Left lung (tissue), 10 donors: Measurements from ENCODE around the gene MAP3K5. TPM values are rescaled to one million over a fixed set of nuclear protein-coding genes. Genes with fewer than 3 reads are reported as not detected.
A peak's percentile ranks its signal among the peaks of the same experiment; 100 is the strongest.

Experiments used
- ATAC-seq: fragments of 200-7000 bp; cut with Tn5 transposase; one replicate; pipeline ENCODE4 v1.9.1; 2020; ENCODE audit warnings: moderate library complexity
- DNase-seq, 4 donors: peaks; one replicate each; pipeline ENCODE4 v3.0.0-alpha.2; 2013 to 2020
- H3K27ac ChIP-seq, 2 donors: fragments of 200-600 bp; sonication (generic) in 1 of 2; one replicate each; pipeline versions ENCODE4 v1.5.0 to v1.8.0; 2020 to 2021
- H3K27me3 ChIP-seq, 2 donors: fragments of 200-600 bp; sonication (generic) in 1 of 2; one replicate each; pipeline versions ENCODE4 v1.5.0 to v1.8.0; 2020 to 2021
- H3K36me3 ChIP-seq, 2 donors: fragments of 200-600 bp; sonication (generic) in 1 of 2; one replicate each; pipeline versions ENCODE4 v1.5.0 to v1.8.0; 2020 to 2021
- H3K4me1 ChIP-seq, 2 donors: fragments of 200-600 bp; one replicate each; pipeline ENCODE4 v1.8.0; 2021
- H3K4me3 ChIP-seq, 2 donors: fragments of 200-600 bp; sonication (generic) in 1 of 2; one replicate each; pipeline versions ENCODE4 v1.5.0 to v1.8.0; 2020 to 2021; ENCODE audit warnings: mild to moderate bottlenecking in 1 of 2
- H3K9me3 ChIP-seq, 2 donors: fragments of 200-600 bp; sonication (generic) in 1 of 2; one replicate each; pipeline versions ENCODE4 v1.5.0 to v1.8.0; 2020 to 2021
- intact Hi-C, 2 donors: fragments of 100-400 bp; cut with DNase I; formaldehyde crosslinking; loops; one replicate each; pipeline versions ENCODE4 v1.11.2 to v1.14.2; 2022
- polyA plus RNA-seq, 6 donors: library from polyadenylated mRNA; unstranded; fragments of 120-200 nt; gene quantifications; one replicate each; pipeline ENCODE4 v1.2.1, GENCODE V29; 2013; ENCODE audit not compliant: insufficient read length in 6 of 6
- total RNA-seq, 2 donors: library from RNA; stranded (reverse); fragmentation: NEBNext Ultra II Directional; extraction: Animal tissue kit (Norgen Biotek cat#: 25700); gene quantifications; one replicate each; pipeline ENCODE4 v1.2.1, GENCODE V29; 2021
- TF ChIP-seq, protein P1 (sequence below), 2 donors: fragments of 200-600 bp; sonication (generic) in 1 of 2; IDR thresholded peaks; one replicate each; pipeline versions ENCODE4 v1.5.0 to v1.8.0; 2021; ENCODE audit warnings: antibody characterized with exemption in 2 of 2
- donor health status: DM: no; HTN: yes; CAD: no.
- donor health status: DM: no; HTN: no; CAD: no.

Gene MAP3K5
- total and polyA plus RNA-seq, 8 donors, result 6.3 to 27.7 (median 7.2) TPM

DNA sequence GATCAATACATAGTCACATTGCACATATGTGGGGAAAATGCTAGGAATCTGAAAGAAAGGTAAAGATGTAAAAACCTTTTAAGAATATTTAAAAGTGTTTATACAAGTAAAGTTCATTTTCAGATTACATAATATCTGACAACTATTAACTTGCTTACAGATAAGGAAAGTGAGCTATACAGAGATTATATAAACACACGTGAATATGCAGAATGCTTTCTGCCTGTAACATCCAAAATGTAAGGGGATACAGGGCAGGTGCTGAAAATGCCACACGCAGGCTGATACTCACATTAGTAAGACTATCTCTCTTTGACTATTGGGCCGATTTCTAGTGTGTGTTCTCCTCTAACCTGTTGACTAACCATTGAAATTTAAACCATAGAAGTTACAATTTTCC, 224.1 kb downstream of the MAP3K5 start:
- no peaks in the 10 kb centered on the region for H3K27me3 ChIP-seq
- ATAC-seq, result no peak
- peaks cover 3 to 48% of the 10 kb centered on the region in 2 donors for H3K36me3 ChIP-seq
- no peak for DNase-seq
- H3K27ac ChIP-seq, result no peak overlapping the region
- intact Hi-C loops, result no loop called here
- H3K4me1 ChIP-seq, result peaks cover 0 to 3% of the 10 kb centered on the region in 2 donors
- H3K9me3 ChIP-seq, result peaks cover 0 to 10% of the 10 kb centered on the region in 2 donors
- TF ChIP-seq, protein P1, sequence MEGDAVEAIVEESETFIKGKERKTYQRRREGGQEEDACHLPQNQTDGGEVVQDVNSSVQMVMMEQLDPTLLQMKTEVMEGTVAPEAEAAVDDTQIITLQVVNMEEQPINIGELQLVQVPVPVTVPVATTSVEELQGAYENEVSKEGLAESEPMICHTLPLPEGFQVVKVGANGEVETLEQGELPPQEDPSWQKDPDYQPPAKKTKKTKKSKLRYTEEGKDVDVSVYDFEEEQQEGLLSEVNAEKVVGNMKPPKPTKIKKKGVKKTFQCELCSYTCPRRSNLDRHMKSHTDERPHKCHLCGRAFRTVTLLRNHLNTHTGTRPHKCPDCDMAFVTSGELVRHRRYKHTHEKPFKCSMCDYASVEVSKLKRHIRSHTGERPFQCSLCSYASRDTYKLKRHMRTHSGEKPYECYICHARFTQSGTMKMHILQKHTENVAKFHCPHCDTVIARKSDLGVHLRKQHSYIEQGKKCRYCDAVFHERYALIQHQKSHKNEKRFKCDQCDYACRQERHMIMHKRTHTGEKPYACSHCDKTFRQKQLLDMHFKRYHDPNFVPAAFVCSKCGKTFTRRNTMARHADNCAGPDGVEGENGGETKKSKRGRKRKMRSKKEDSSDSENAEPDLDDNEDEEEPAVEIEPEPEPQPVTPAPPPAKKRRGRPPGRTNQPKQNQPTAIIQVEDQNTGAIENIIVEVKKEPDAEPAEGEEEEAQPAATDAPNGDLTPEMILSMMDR (IDR thresholded peaks at IDR 0.05), result no peak
- no peak overlapping the region for H3K4me3 ChIP-seq

DNA sequence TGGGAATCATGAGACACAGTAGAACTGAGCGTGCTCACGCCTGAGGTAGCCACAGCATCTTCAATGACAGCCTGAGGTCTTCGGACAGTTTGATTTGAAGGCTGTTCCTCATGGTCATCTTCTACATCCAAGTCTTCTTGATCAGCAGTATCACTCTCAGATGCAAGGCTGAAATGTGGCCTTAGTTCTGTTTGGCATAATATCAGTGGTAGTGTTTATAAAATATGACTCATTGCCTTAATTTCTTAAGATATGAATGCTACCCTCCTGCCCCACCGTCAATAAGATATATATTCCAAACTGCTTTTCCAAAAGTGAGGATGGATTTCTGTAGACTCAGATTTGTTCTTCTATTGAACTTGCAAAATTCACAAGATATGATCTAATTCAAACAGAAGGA, 224.6 kb downstream of the MAP3K5 start:
- no peak overlapping the region for H3K27ac ChIP-seq
- H3K4me3 ChIP-seq, result no peak overlapping the region
- peaks cover 0 to 10% of the 10 kb centered on the region in 2 donors for H3K9me3 ChIP-seq
- no peaks in the 10 kb centered on the region for H3K27me3 ChIP-seq
- intact Hi-C loops, result no loop called here
- peaks cover 3 to 47% of the 10 kb centered on the region in 2 donors for H3K36me3 ChIP-seq
- no peak for DNase-seq
- TF ChIP-seq, protein P1 (IDR thresholded peaks at IDR 0.05), result no peak
- ATAC-seq, result no peak
- peaks cover 0 to 3% of the 10 kb centered on the region in 2 donors for H3K4me1 ChIP-seq

DNA sequence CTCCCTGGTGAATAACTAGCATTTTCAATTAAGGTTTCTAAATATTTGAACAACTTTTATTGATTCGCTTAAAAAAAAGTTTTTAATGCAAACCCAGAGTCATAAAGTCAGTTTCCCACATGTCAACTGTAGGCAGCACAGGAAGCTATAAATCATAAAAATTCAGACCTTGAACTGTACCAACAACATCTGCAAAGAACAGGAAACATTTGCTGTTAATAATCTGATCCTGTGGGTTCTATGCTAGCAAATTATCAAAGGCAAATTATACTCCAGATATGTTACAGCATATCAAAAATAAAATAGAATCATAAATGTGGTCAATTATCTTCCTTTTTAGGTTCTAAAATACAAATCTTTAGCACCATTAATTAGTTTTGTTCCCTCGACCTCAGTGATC, 225.4 kb downstream of the MAP3K5 start:
- Histone ChIP-seq H3K4me3 (no peak overlapping the region), H3K9me3 (peaks cover 0 to 10% of the 10 kb centered on the region in 2 donors), H3K4me1 (peaks cover 0 to 3% of the 10 kb centered on the region in 2 donors), H3K27me3 (no peaks in the 10 kb centered on the region), H3K36me3 (peaks cover 3 to 54% of the 10 kb centered on the region in 2 donors), H3K27ac (no peak overlapping the region)
- DNase-seq (no peak), ATAC-seq (no peak)
- TF ChIP-seq, protein P1 (IDR thresholded peaks at IDR 0.05), result no peak
- intact Hi-C loops, result no loop called here

DNA sequence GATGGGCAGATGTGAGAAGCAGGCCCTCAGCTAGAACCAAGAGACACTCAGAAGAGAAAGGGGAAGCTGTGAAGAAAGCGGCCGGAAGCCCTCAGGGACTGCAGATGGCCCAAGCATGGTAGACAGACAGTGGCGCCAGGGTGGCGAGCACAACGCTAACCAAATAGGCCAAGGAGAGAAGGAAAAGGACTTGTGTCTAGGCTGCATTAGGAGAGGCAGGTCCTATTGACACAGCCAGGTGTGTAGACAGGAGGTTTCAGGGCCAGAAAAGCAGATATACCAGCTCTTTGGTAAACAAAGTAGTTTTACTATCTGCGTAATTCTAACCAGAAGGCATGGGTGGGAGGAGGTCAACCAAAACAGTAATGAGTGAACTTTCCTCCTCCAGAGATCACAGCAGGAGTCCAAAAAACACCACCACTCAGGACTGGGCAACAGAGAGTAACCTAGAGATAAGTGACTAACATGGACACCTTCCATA, 226.2 kb downstream of the MAP3K5 start:
- peaks cover 3 to 57% of the 10 kb centered on the region in 2 donors for H3K36me3 ChIP-seq
- H3K4me1 ChIP-seq, result peaks cover 0 to 3% of the 10 kb centered on the region in 2 donors
- no peak overlapping the region for H3K4me3 ChIP-seq
- ATAC-seq, result peak; percentile 29
- no peaks in the 10 kb centered on the region for H3K27me3 ChIP-seq
- H3K27ac ChIP-seq, result peak overlapping the region in 1 of 2 donors; percentile 4
- H3K9me3 ChIP-seq, result peaks cover 0 to 2% of the 10 kb centered on the region in 2 donors
- DNase-seq, result peak in 2 of 4 donors; percentile 41 to 83
- TF ChIP-seq, protein P1 (IDR thresholded peaks at IDR 0.05), result no peak
- intact Hi-C loops, result no loop called here

DNA sequence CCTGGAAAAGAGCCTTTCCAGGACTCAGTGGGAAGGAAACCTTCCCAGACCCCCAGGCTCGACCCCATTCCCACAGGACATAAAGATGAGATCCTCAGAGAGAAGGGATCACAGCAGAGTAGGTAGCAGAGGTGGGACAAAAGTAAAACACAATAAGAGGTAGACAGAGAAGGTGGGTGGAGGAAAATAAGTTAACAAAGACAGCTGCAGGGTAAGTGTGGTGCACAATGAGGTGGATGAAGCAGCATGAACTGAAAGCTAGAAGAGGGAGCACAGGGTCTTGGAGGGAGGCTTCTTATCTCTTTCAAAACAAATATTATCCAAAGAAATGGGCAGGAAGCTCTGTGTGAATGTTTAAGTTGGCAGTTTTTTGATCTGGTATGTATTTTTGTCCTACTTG, 228.1 kb downstream of the MAP3K5 start:
- H3K9me3 ChIP-seq, result no peaks in the 10 kb centered on the region
- H3K36me3 ChIP-seq, result peaks cover 3 to 73% of the 10 kb centered on the region in 2 donors
- TF ChIP-seq, protein P1 (IDR thresholded peaks at IDR 0.05), result no peak
- peaks cover 0 to 3% of the 10 kb centered on the region in 2 donors for H3K4me1 ChIP-seq
- H3K4me3 ChIP-seq, result no peak overlapping the region
- DNase-seq (no peak), ATAC-seq (no peak)
- H3K27me3 ChIP-seq, result no peaks in the 10 kb centered on the region
- intact Hi-C loops, result no loop called here
- no peak overlapping the region for H3K27ac ChIP-seq
